ENCODE results near the gene ROCK2.

DNA sequence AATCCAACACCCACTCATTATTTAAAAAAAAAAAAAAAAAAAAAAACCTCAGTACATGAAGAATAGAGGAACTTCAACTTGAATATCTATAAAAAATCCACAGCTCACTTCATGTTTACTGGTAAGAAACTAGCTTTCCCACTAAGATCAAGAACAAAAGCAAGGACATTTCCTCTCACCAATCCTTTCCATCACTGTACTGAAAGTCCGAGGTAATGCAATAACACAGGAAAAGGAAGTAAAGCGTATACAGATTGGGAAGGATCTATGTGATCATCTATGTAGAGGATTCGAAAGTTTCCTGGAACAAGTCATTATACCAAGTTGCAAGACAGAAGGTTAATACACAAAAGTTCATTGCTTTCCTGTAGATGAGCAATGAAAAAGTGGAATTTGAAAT lies 63.2 kb downstream of the ROCK2 start:
- TF ChIP-seq EZH2 (IDR thresholded peaks at IDR 0.05; ENCODE audit: insufficient read depth, low read length): no peak
- TF ChIP-seq, protein P1, sequence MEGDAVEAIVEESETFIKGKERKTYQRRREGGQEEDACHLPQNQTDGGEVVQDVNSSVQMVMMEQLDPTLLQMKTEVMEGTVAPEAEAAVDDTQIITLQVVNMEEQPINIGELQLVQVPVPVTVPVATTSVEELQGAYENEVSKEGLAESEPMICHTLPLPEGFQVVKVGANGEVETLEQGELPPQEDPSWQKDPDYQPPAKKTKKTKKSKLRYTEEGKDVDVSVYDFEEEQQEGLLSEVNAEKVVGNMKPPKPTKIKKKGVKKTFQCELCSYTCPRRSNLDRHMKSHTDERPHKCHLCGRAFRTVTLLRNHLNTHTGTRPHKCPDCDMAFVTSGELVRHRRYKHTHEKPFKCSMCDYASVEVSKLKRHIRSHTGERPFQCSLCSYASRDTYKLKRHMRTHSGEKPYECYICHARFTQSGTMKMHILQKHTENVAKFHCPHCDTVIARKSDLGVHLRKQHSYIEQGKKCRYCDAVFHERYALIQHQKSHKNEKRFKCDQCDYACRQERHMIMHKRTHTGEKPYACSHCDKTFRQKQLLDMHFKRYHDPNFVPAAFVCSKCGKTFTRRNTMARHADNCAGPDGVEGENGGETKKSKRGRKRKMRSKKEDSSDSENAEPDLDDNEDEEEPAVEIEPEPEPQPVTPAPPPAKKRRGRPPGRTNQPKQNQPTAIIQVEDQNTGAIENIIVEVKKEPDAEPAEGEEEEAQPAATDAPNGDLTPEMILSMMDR (IDR thresholded peaks at IDR 0.05; ENCODE audit: insufficient read depth, low read depth, low read length): no peak
